ENCODE results near the gene MOCS1. TPM values are rescaled to one million over a fixed set of nuclear protein-coding genes. Genes with fewer than 3 reads are reported as not detected.

MOCS1 gene
- total RNA-seq, 3 donors from 2014 or later: 22.0 to 30.9 (median 22.3) TPM

DNA sequence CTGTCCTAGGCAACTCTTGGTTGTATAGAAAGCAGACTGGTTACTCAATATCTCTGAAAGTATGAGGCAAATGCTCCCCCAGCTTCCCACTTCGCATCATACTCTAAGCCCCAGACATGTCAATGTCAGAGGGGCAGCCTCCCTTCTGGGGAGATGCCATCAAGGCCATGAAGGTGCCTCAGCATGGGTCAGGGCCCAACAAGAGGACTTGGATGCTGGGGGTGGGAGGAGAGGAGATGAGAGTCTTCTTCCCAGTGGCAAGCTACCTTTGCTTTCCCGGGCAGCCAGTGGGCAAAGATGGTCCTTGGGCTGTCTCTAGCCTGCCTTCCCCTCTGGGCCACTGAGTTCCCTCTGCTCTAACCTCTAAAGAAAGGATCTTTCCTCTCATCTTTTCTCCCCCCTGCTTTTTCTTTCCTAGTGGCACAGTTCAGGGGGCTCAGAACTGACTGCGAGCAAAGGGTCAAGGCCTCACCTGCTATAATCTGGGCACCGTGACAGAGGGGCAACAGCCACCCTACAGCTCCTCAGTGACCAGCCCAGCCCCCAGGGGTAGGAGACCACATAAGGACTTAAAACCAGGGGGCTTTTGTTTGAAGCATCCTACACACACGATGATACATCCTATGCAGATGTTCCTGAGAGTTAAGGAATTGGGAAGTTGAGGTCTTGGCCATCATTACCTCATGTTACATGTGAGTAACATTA is 26.2 kb downstream of the MOCS1 start:
- H3K9me3 ChIP-seq: no peaks in the 10 kb centered on the region
- no peaks in the 10 kb centered on the region for H3K4me1 ChIP-seq (ENCODE audit: low read depth)
- no peaks in the 10 kb centered on the region for H3K36me3 ChIP-seq (ENCODE audit: low read depth)
- ATAC-seq (no peak), DNase-seq (no peak)
- TF ChIP-seq, protein P1, sequence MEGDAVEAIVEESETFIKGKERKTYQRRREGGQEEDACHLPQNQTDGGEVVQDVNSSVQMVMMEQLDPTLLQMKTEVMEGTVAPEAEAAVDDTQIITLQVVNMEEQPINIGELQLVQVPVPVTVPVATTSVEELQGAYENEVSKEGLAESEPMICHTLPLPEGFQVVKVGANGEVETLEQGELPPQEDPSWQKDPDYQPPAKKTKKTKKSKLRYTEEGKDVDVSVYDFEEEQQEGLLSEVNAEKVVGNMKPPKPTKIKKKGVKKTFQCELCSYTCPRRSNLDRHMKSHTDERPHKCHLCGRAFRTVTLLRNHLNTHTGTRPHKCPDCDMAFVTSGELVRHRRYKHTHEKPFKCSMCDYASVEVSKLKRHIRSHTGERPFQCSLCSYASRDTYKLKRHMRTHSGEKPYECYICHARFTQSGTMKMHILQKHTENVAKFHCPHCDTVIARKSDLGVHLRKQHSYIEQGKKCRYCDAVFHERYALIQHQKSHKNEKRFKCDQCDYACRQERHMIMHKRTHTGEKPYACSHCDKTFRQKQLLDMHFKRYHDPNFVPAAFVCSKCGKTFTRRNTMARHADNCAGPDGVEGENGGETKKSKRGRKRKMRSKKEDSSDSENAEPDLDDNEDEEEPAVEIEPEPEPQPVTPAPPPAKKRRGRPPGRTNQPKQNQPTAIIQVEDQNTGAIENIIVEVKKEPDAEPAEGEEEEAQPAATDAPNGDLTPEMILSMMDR (IDR thresholded peaks at IDR 0.05): no peak
- no peak overlapping the region for H3K4me3 ChIP-seq
- intact Hi-C loops (cut with DNase I, micrococcal nuclease): no loop called here

DNA sequence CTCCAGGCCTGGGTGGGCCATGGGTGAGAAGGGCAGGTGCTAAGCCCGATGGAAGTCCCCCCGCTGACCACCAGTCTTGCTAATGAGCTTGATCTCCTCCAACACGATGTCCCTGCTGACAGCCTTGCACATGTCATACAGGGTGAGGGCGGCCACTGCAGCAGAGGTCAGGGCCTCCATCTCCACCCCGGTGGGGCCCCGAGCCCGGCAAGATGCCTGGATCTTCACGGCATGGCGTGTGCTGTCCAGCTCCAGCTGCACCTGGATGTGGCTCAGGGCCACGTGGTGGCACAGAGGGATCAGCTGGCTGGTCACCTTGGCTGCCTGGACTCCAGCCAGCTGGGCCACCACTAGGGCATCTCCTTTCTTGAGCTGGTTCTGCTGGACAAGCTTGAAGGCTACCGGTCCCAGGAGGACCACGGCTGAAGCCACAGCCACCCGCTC is 27.9 kb downstream of the MOCS1 start:
- Histone ChIP-seq H3K4me1 (ENCODE audit: low read depth) (no peaks in the 10 kb centered on the region), H3K4me3 (no peak overlapping the region), H3K36me3 (ENCODE audit: low read depth) (no peaks in the 10 kb centered on the region), H3K9me3 (no peaks in the 10 kb centered on the region)
- DNase-seq (no peak), ATAC-seq (no peak)
- TF ChIP-seq, protein P1 (IDR thresholded peaks at IDR 0.05): no peak
- intact Hi-C loops (cut with DNase I, micrococcal nuclease): no loop called here

DNA sequence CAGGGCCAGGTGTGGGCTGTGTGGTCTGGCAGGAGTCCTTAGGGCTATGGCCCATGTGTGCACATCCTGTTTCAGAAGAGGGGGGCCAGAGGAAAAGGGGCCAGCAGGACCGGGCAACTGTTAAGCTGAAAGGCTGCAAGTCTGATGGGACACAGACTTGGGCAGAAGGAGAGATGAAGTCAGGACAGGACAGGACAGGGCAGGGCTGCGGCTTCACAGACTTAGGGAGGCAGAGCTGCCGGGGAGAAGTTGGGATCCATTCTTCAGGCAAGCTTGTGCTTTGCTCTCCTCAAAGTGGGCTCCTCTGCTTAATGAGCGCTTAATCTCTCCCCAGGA is 28.7 kb downstream of the MOCS1 start:
- no peak for ATAC-seq
- TF ChIP-seq, protein P1 (IDR thresholded peaks at IDR 0.05): no peak

DNA sequence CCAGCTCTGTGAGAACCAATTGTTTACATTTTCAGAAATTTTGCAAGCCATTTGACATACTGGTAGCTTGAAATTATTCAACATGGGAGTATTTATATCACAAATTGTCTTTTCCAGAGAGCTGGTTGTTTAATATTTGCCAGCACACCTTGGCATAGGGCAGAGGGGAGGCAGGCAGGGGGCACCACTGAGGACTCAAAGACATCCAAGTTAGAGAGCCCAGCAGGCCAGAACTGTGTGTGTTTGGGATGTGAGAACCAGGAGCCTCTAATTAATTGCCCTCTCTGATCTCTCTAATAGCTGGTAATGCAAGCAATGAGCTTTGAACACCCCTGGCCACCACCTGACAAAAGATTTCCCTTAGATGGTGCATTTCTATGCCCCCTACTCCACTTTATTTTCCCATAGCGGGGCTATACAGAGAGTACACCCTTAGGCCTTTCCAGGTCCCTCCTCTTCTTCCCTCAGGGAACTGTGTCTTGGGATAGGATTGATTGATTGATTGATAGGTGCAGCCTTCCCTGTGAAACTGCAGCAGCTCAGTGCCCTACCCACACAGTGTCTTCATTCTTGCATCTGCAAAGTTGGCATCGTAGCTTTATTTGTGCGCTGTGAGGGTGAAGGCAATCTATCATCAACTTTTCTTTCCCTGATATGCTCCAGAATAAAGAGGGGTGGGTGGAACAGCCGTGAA is 29.2 kb downstream of the MOCS1 start:
- DNase-seq: no peak
- no peaks in the 10 kb centered on the region for H3K36me3 ChIP-seq (ENCODE audit: low read depth)
- intact Hi-C loops (cut with DNase I, micrococcal nuclease): no loop called here

More for the DNA sequence above, 28.7 kb downstream of the MOCS1 start:
- Histone ChIP-seq H3K4me1 (ENCODE audit: low read depth) (no peaks in the 10 kb centered on the region), H3K4me3 (no peak overlapping the region), H3K9me3 (no peaks in the 10 kb centered on the region), H3K36me3 (ENCODE audit: low read depth) (no peaks in the 10 kb centered on the region)
- DNase-seq: no peak
- intact Hi-C loops (cut with DNase I, micrococcal nuclease): no loop called here

DNA sequence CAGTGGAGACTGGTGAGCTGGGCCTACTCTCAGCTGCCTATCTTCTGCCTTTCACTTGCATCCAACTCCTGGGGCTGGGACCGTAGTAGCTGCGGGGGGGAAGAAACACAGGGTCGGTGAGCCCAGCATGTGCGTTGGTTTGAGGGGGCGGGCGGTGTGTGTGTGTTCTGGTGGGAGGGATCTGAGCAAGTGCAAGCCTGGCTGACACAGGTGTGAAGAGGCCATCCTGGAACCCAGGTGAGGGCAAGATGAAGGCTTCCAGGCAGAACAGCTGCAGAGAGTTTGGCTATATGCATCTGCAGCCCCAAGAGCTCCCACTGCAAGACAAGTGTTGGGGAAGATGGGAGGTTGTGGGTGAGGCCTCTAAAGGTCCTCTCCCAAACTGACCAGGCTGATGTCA is 30.6 kb downstream of the MOCS1 start:
- Histone ChIP-seq H3K4me3 (no peak overlapping the region), H3K36me3 (ENCODE audit: low read depth) (no peaks in the 10 kb centered on the region), H3K9me3 (no peaks in the 10 kb centered on the region), H3K4me1 (ENCODE audit: low read depth) (no peaks in the 10 kb centered on the region)
- intact Hi-C loops (cut with DNase I, micrococcal nuclease): no loop called here
- TF ChIP-seq, protein P1 (IDR thresholded peaks at IDR 0.05): no peak
- DNase-seq (no peak), ATAC-seq (no peak)

More for the DNA sequence above, 29.2 kb downstream of the MOCS1 start:
- Histone ChIP-seq H3K4me3 (no peak overlapping the region), H3K9me3 (no peaks in the 10 kb centered on the region), H3K4me1 (ENCODE audit: low read depth) (no peaks in the 10 kb centered on the region)
- ATAC-seq: no peak
- TF ChIP-seq, protein P1 (IDR thresholded peaks at IDR 0.05): no peak
